Mammary epithelial cell (primary cell): Measurements from ENCODE around the gene AS3MT.

ENCODE experiments used
- EZH2 ChIP-seq: IDR thresholded peaks from 2 replicates; pipeline ENCODE4 v1.6.1; 2012; ENCODE audit warnings: low read length, inconsistent platforms, borderline replicate concordance
- TF ChIP-seq, protein P1 (sequence below), 2 donors: IDR thresholded peaks in 1 of 2; conservative IDR thresholded peaks in 1 of 2; 2 replicates each; pipeline ENCODE4 v1.5.1; 2011 to 2012; ENCODE audit warnings: inconsistent platforms in 2 of 2, low read length in 2 of 2, mild to moderate bottlenecking in 2 of 2, control low read depth in 1 of 2, low read depth in 1 of 2; ENCODE audit not compliant: insufficient read depth in 1 of 2; ENCODE audit errors: extremely low read depth in 1 of 2

DNA sequence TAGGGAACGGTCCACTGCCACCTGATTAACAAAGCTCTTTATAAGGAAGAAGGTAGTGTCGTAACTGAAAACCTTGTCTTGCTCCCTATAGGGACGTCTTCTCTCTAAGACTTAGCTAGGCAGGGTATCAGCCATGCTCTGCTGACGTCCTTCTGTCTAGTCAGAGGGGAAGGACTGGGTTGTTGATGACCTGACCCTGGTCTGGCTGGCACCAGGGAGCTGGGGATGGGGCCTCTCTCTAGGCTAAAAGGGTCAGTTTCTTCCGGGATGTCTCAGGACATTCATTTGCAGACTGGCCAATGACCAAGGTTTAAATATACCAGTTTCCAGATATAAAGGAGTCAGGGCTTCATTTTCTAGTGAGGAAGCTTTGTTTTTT lies 41.7 kb upstream of the AS3MT start:
- TF ChIP-seq, protein P1, sequence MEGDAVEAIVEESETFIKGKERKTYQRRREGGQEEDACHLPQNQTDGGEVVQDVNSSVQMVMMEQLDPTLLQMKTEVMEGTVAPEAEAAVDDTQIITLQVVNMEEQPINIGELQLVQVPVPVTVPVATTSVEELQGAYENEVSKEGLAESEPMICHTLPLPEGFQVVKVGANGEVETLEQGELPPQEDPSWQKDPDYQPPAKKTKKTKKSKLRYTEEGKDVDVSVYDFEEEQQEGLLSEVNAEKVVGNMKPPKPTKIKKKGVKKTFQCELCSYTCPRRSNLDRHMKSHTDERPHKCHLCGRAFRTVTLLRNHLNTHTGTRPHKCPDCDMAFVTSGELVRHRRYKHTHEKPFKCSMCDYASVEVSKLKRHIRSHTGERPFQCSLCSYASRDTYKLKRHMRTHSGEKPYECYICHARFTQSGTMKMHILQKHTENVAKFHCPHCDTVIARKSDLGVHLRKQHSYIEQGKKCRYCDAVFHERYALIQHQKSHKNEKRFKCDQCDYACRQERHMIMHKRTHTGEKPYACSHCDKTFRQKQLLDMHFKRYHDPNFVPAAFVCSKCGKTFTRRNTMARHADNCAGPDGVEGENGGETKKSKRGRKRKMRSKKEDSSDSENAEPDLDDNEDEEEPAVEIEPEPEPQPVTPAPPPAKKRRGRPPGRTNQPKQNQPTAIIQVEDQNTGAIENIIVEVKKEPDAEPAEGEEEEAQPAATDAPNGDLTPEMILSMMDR (conservative IDR thresholded peaks at IDR 0.05 in 1 of 2, IDR thresholded peaks at IDR 0.05 in 1 of 2; ENCODE audit: extremely low read depth in 1 of 2, insufficient read depth in 1 of 2, low read depth in 1 of 2, low read length in 2 of 2) = no peak
- TF ChIP-seq EZH2 = no peak
